CD4-positive, alpha-beta T cell (primary cell): ENCODE results near the gene RERE. TPM values are rescaled to one million over a fixed set of nuclear protein-coding genes. Genes with fewer than 3 reads are reported as not detected.

Experiments used
- ATAC-seq: fragments of 200-7000 bp; cut with Tn5 transposase; one replicate; pipeline ENCODE4 v1.10.0; 2022; ENCODE audit warnings: mild to moderate bottlenecking; ENCODE audit not compliant: poor library complexity
- CTCF ChIA-PET: fragments of 350-600 bp; sonication (Branson Sonifier 250); formaldehyde crosslinking; loops from one replicate; lab custom pipeline; 2021; ENCODE audit warnings: antibody characterized with exemption, inconsistent platforms; lab: Charles Lee
- POLR2A ChIA-PET: fragments of 350-600 bp; sonication (Branson Sonifier 250); formaldehyde crosslinking; loops from one replicate; lab custom pipeline; 2021; ENCODE audit warnings: antibody characterized with exemption, inconsistent platforms; lab: Charles Lee
- DNase-seq, 14 experiments: peaks; one replicate each; pipeline ENCODE4 v3.0.0-alpha.2; 2013 to 2020; ENCODE audit warnings: mixed read lengths in 2 of 14
- H3K27ac ChIP-seq, 2 donors: one replicate each; pipeline versions ENCODE4 v1.5.1 to v1.7.0; 2013; ENCODE audit warnings: low read length in 2 of 2, low read depth in 1 of 2, mild to moderate bottlenecking in 1 of 2
- H3K27me3 ChIP-seq, 2 experiments: 1 replicate in 1 of 2; 2 replicates in 1 of 2; pipeline versions ENCODE4 v1.6.1 to v1.7.0; 2013; ENCODE audit warnings: low read length in 2 of 2, control low read depth in 1 of 2, mild to moderate bottlenecking in 1 of 2, moderate library complexity in 1 of 2; ENCODE audit not compliant: insufficient read depth in 2 of 2, control insufficient read depth in 1 of 2
- H3K36me3 ChIP-seq: one replicate; pipeline ENCODE4 v1.6.1; 2013; ENCODE audit warnings: low read length, control low read depth; ENCODE audit not compliant: insufficient read depth
- H3K4me1 ChIP-seq: one replicate; pipeline ENCODE4 v1.6.1; 2013; ENCODE audit warnings: low read length, control low read depth; ENCODE audit not compliant: insufficient read depth
- H3K4me3 ChIP-seq: one replicate; pipeline ENCODE4 v1.5.1; 2013; ENCODE audit warnings: mild to moderate bottlenecking, low read length, moderate library complexity
- H3K9me3 ChIP-seq, 2 experiments: 1 replicate in 1 of 2; 2 replicates in 1 of 2; pipeline versions ENCODE4 v1.6.1 to v1.7.0; 2013; ENCODE audit warnings: low read length in 2 of 2, mild to moderate bottlenecking in 2 of 2, control low read depth in 1 of 2, moderate library complexity in 1 of 2; ENCODE audit not compliant: control insufficient read depth in 1 of 2, insufficient read depth in 1 of 2
- H3K27ac Mint-ChIP-seq: one replicate; pipeline ENCODE4 v1.8.0; 2020; ENCODE audit warnings: mixed read lengths
- H3K27me3 Mint-ChIP-seq: one replicate; pipeline ENCODE4 v1.8.0; 2021; ENCODE audit warnings: mixed read lengths
- H3K36me3 Mint-ChIP-seq: one replicate; pipeline ENCODE4 v1.8.0; 2021; ENCODE audit warnings: low read depth, mixed read lengths
- H3K4me1 Mint-ChIP-seq: one replicate; pipeline ENCODE4 v1.8.0; 2021; ENCODE audit warnings: low read depth, mixed read lengths
- H3K4me3 Mint-ChIP-seq: one replicate; pipeline ENCODE4 v1.8.0; 2020; ENCODE audit warnings: mild to moderate bottlenecking, mixed read lengths
- H3K9me3 Mint-ChIP-seq: one replicate; pipeline ENCODE4 v1.8.0; 2020; ENCODE audit warnings: mixed read lengths
- intact Hi-C, 2 experiments: fragments of 100-400 bp; cut with DNase I in 1 of 2; cut with micrococcal nuclease in 1 of 2; formaldehyde crosslinking; loops; one replicate each; pipeline versions ENCODE4 v1.15.1 to v1.9.0; 2023 to 2025; cut with DNase I, micrococcal nuclease
- total RNA-seq, 174 experiments: library from RNA in 2 of 174; stranded (reverse) in 2 of 174; gene quantifications; one replicate each; pipeline ENCODE4 v1.2.3 and lab custom pipeline; 2021 to 2026
- TF ChIP-seq, protein P1 (sequence below): fragments of 200-600 bp; IDR thresholded peaks from one replicate; pipeline ENCODE4 v1.8.0; 2022; ENCODE audit warnings: antibody characterized with exemption, mild to moderate bottlenecking

RERE gene
- total RNA-seq, 2 experiments from 2014 or later, result 78.4 to 84.0 TPM

DNA sequence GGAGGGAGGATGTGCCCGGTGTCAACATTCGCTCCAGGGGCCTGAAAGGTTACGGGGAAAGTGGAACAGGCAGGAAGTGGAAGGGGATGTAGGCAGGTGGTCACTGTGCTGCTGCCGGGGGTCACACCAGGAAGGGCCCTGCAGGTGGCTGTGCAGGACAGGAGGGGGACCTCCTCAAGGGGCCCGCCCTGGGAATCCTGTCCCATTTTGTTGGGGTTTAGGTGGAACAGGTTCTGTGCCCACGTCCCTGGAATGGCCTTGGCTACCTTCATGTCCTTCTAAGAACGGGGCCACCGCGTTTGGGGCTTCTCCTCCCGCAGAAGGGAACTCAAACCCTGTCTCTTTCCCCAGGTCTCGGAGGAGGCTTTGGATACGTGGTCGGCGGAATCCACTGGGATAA is 487.6 kb downstream of the RERE start:
- no peak overlapping the region for H3K27ac ChIP-seq
- Mint-ChIP-seq H3K27me3 (no peaks in the 10 kb centered on the region), H3K9me3 (no peaks in the 10 kb centered on the region), H3K36me3 (no peaks in the 10 kb centered on the region), H3K4me1 (no peaks in the 10 kb centered on the region), H3K4me3 (no peak overlapping the region), H3K27ac (no peak overlapping the region)
- ChIA-PET CTCF (no interaction called here), POLR2A (no interaction called here)
- H3K9me3 ChIP-seq, result peaks cover 0 to 4% of the 10 kb centered on the region in 2 experiments
- TF ChIP-seq, protein P1, sequence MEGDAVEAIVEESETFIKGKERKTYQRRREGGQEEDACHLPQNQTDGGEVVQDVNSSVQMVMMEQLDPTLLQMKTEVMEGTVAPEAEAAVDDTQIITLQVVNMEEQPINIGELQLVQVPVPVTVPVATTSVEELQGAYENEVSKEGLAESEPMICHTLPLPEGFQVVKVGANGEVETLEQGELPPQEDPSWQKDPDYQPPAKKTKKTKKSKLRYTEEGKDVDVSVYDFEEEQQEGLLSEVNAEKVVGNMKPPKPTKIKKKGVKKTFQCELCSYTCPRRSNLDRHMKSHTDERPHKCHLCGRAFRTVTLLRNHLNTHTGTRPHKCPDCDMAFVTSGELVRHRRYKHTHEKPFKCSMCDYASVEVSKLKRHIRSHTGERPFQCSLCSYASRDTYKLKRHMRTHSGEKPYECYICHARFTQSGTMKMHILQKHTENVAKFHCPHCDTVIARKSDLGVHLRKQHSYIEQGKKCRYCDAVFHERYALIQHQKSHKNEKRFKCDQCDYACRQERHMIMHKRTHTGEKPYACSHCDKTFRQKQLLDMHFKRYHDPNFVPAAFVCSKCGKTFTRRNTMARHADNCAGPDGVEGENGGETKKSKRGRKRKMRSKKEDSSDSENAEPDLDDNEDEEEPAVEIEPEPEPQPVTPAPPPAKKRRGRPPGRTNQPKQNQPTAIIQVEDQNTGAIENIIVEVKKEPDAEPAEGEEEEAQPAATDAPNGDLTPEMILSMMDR, result no peak
- no peaks in the 10 kb centered on the region for H3K36me3 ChIP-seq
- DNase-seq, result no peak
- ATAC-seq, result no peak
- intact Hi-C loops, result no loop called here
- H3K4me1 ChIP-seq, result no peaks in the 10 kb centered on the region
- H3K27me3 ChIP-seq, result no peaks in the 10 kb centered on the region
- no peak overlapping the region for H3K4me3 ChIP-seq

DNA sequence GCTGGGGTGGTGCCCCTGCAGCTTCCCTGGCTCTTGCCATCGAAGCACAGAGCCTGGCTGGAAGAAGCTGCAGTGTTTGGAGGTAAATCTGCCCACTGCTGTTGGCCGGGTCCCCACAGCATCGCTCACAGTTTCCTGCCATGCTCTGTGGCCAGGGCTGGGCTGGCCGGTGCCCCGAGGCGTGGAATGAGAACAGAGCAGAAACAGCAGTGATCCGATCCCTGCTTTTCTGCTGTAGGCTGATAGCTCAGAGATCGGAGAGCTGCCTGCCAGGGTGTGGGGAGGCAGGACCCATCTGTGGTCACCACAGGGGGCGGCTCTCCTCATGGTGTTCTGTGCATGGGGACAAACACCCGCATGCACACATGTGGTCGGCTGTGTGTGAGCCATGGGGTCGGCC is 488.0 kb downstream of the RERE start:
- H3K27me3 Mint-ChIP-seq, result no peaks in the 10 kb centered on the region
- H3K9me3 Mint-ChIP-seq, result no peaks in the 10 kb centered on the region
- intact Hi-C loops, result no loop called here

DNA sequence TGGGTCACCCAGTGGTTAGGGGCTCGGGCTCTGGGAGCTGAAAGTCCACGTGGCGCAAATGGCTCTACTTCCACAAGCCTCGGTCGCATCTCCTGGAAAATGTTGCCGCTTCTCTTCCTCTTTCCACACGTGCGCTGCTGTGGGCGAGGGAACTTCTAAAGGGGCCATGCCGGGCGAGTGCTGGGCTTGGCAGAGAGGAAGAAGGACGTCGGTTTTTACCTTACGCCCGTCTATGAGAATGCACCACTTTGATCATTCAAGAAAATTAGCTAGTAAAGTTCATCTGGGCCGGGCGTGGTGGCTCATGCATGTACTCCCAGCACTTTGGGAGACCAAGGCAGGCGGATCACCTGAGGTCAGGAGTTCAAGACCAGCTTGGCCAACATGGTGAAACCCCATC is 489.2 kb downstream of the RERE start:
- TF ChIP-seq, protein P1, result no peak
- no peak overlapping the region for H3K27ac Mint-ChIP-seq
- intact Hi-C loops, result no loop called here
- no peaks in the 10 kb centered on the region for H3K27me3 Mint-ChIP-seq
- CTCF ChIA-PET, result interaction anchor here (0.6 kb wide), 1 partner anchor 338 kb away, joined by 3 read pairs; no protein-coding TSS in a partner anchor
- Histone ChIP-seq H3K4me3 (no peak overlapping the region), H3K27me3 (no peaks in the 10 kb centered on the region), H3K27ac (no peak overlapping the region), H3K36me3 (no peaks in the 10 kb centered on the region), H3K9me3 (no peaks in the 10 kb centered on the region), H3K4me1 (no peaks in the 10 kb centered on the region)
- DNase-seq, result no peak
- no peaks in the 10 kb centered on the region for H3K36me3 Mint-ChIP-seq
- no peaks in the 10 kb centered on the region for H3K9me3 Mint-ChIP-seq
- POLR2A ChIA-PET, result no interaction called here
- H3K4me1 Mint-ChIP-seq, result no peaks in the 10 kb centered on the region
- ATAC-seq, result no peak
- no peak overlapping the region for H3K4me3 Mint-ChIP-seq

More for the DNA sequence above, 488.0 kb downstream of the RERE start:
- DNase-seq, result no peak
- TF ChIP-seq, protein P1, result no peak
- Mint-ChIP-seq H3K36me3 (no peaks in the 10 kb centered on the region), H3K27ac (no peak overlapping the region), H3K4me3 (no peak overlapping the region), H3K4me1 (no peaks in the 10 kb centered on the region)
- ChIA-PET CTCF (no interaction called here), POLR2A (no interaction called here)
- peaks cover 0 to 4% of the 10 kb centered on the region in 2 experiments for H3K9me3 ChIP-seq
- no peaks in the 10 kb centered on the region for H3K27me3 ChIP-seq
- H3K36me3 ChIP-seq, result no peaks in the 10 kb centered on the region
- ATAC-seq, result no peak
- H3K4me3 ChIP-seq, result no peak overlapping the region
- H3K4me1 ChIP-seq, result no peaks in the 10 kb centered on the region
- no peak overlapping the region for H3K27ac ChIP-seq
